NCI-H82 treated with DMSO at 0.1 percent for 48 hours (cell line): ENCODE measurements around the gene PHACTR3.

ENCODE experiments used
- DNase-seq: peaks from one replicate; lab custom pipeline; 2025; ENCODE audit not compliant: unreplicated experiment; lab: John Stamatoyannopoulos, UW

PHACTR3 gene

GRCh38 chr20:59690101-59690500 lies 85.8 kb downstream of the PHACTR3 start:
- no peak for DNase-seq

GRCh38 chr20:59690976-59691375 lies 86.6 kb downstream of the PHACTR3 start:
- no peak for DNase-seq

- DNase-seq, result no peak
These were observed 87.8 kb downstream of the PHACTR3 start for GRCh38 chr20:59692139-59692538.

GRCh38 chr20:59693587-59693986 lies 89.2 kb downstream of the PHACTR3 start:
- no peak for DNase-seq

GRCh38 chr20:59696476-59696875 lies 92.1 kb downstream of the PHACTR3 start:
- no peak for DNase-seq

GRCh38 chr20:59697068-59697467 lies 92.7 kb downstream of the PHACTR3 start:
- no peak for DNase-seq

GRCh38 chr20:59698598-59698997 lies 94.3 kb downstream of the PHACTR3 start:
- DNase-seq, result no peak

- no peak for DNase-seq
These were observed 96.9 kb downstream of the PHACTR3 start for GRCh38 chr20:59701236-59701635.

- DNase-seq, result no peak
These were observed 98.7 kb downstream of the PHACTR3 start for GRCh38 chr20:59703046-59703445.

GRCh38 chr20:59705651-59706399 lies 101.5 kb downstream of the PHACTR3 start:
- DNase-seq, result no peak

GRCh38 chr20:59706400-59706693 lies 102.0 kb downstream of the PHACTR3 start:
- DNase-seq, result no peak

- no peak for DNase-seq
These were observed 104.0 kb downstream of the PHACTR3 start for GRCh38 chr20:59708326-59708725.

- DNase-seq, result no peak
These were observed 105.3 kb downstream of the PHACTR3 start for GRCh38 chr20:59709636-59710035.

- DNase-seq, result no peak
These were observed 113.7 kb downstream of the PHACTR3 start for GRCh38 chr20:59718071-59718470.

GRCh38 chr20:59718751-59719150 lies 114.4 kb downstream of the PHACTR3 start:
- no peak for DNase-seq

- DNase-seq, result no peak
These were observed 115.7 kb downstream of the PHACTR3 start for GRCh38 chr20:59720013-59720412.

GRCh38 chr20:59721386-59721785 lies 117.0 kb downstream of the PHACTR3 start:
- DNase-seq, result no peak

GRCh38 chr20:59723108-59723500 lies 118.8 kb downstream of the PHACTR3 start:
- DNase-seq, result no peak

GRCh38 chr20:59723607-59724456 lies 119.5 kb downstream of the PHACTR3 start:
- no peak for DNase-seq

GRCh38 chr20:59724457-59725366 lies 120.4 kb downstream of the PHACTR3 start:
- DNase-seq, result no peak

- no peak for DNase-seq
These were observed 121.3 kb downstream of the PHACTR3 start for GRCh38 chr20:59725476-59726280.
